GM18505 (cell line): Measurements from ENCODE around the gene ATF6.
A peak's percentile ranks its signal among the peaks of the same experiment; 100 is the strongest.

Source experiments
- ATAC-seq: cut with Tn5 transposase; IDR thresholded peaks from one replicate; pipeline ENCODE4 v1.9.1; 2021; ENCODE audit not compliant: unreplicated experiment
- POLR2A ChIP-seq: IDR thresholded peaks from 4 replicates; pipeline ENCODE4 v1.6.1; 2011; ENCODE audit warnings: borderline replicate concordance; ENCODE audit not compliant: insufficient read depth, insufficient read length; ENCODE audit errors: extremely low read depth

The ATF6 gene, protein sequence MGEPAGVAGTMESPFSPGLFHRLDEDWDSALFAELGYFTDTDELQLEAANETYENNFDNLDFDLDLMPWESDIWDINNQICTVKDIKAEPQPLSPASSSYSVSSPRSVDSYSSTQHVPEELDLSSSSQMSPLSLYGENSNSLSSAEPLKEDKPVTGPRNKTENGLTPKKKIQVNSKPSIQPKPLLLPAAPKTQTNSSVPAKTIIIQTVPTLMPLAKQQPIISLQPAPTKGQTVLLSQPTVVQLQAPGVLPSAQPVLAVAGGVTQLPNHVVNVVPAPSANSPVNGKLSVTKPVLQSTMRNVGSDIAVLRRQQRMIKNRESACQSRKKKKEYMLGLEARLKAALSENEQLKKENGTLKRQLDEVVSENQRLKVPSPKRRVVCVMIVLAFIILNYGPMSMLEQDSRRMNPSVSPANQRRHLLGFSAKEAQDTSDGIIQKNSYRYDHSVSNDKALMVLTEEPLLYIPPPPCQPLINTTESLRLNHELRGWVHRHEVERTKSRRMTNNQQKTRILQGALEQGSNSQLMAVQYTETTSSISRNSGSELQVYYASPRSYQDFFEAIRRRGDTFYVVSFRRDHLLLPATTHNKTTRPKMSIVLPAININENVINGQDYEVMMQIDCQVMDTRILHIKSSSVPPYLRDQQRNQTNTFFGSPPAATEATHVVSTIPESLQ

GRCh38 chr1:161766102-161766981, at the start of gene ATF6:
ATF6 (plus strand) TSS chr1:161766320; CDS start chr1:161766361, 41 bp downstream.
- peak; percentile 73 for TF ChIP-seq POLR2A
- ATAC-seq, result peak; percentile 55

DNA sequence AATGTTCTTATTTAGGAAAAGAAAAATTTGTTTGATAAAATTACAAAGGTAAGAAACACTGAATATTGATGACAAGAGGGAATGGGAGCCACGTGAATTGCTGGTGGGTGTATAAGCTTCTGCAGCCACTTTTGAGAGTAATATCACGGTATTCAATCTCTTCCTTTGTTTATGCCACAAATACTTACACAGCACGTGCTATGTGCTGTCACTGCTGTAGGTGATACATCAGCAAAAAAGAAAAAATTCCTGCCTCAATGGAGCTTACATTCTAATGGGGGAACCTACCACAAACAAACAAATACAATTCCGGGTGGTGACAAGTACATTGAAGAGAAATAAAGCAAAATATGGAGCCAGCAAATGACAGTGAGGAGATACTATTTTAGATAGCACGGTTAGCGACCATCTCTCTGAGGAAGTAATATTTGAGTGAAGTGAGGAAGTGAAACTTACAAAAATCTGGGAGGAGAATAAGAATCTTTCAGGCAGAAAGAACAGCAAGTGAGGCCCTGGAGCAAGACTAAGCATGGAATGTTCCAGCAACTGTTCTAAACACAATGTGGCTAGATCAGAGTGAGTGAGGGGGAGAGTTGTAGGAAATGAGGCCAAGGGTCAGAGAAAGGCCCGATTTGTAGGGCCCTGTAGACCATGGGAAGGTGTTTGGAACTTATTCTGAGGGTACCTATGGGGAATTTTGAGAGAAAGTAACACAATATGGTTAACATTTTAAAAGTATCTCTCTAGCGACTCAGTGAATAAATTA, 47.4 kb upstream of the ATF6 start:
- no peak for TF ChIP-seq POLR2A
- peak; percentile 55 for ATAC-seq

- peak; percentile 29 for ATAC-seq
- no peak for TF ChIP-seq POLR2A
Observed at GRCh38 chr1:161719325-161719611, 46.9 kb upstream of the ATF6 start.

GRCh38 chr1:161720422-161720821, 45.7 kb upstream of the ATF6 start:
- ATAC-seq, result no peak
- TF ChIP-seq POLR2A, result no peak

GRCh38 chr1:161720956-161721737, 45.0 kb upstream of the ATF6 start, which contains the start of gene FCRLB:
FCRLB (plus strand) TSS chr1:161721544; CDS start chr1:161722673, 1,129 bp downstream.
- TF ChIP-seq POLR2A, result no peak
- ATAC-seq, result no peak

- no peak for ATAC-seq
Observed at GRCh38 chr1:161721738-161722343, 44.3 kb upstream of the ATF6 start.

DNA sequence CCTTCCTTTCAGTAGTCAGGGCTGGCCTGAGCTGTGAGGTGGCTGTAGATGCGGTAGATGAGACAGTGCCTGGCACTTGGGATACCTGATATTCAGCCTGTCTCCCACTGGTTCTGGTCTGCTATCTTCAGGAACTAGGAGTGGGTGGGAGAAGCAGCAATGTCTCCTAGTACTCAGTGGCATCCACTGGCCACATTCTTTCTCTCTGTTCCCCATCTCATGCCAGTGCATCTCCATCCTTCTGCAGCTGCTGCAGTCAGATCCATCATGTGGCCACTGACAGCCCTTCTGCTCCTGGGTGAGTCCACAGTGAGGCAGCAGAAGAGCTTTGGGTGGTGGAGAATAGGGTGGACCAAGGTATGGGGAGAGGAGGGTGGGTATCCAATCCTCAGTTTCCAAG, 43.7 kb upstream of the ATF6 start:
- ATAC-seq, result no peak
- no peak for TF ChIP-seq POLR2A

More at GRCh38 chr1:161721738-161722343, 44.3 kb upstream of the ATF6 start:
- TF ChIP-seq POLR2A, result no peak

DNA sequence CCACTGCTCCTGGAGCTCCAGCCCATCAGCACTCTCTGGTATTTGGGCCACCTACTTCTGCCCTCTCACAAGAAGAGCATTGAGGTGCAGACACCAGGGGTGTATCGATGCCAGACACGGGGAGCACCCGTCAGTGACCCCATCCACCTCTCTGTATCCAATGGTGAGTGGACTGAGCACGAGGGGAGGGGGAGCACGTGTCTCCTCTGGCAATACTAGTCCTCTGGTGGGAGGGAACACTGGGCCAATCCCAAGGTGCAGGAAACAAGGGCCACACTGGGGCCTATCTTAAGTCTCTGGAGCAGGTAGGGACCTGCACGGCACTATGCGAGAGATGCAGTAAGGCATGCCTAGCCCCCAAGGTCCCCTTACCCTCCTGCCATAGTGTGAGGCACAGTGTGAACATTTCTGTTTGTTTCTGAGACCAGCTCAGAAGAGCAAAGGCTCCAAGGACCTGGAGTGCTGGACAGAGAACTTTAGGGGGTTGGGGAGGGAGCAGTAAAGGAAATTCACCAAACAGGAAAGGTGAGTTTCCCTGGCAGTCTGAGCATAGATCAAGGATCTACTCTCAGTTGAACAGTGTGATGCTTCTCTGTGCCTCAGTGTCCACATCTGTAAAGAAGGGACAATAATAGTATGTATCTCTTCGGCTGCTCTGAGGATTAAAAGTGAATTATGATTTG, 42.5 kb upstream of the ATF6 start:
- no peak for ATAC-seq
- no peak for TF ChIP-seq POLR2A

DNA sequence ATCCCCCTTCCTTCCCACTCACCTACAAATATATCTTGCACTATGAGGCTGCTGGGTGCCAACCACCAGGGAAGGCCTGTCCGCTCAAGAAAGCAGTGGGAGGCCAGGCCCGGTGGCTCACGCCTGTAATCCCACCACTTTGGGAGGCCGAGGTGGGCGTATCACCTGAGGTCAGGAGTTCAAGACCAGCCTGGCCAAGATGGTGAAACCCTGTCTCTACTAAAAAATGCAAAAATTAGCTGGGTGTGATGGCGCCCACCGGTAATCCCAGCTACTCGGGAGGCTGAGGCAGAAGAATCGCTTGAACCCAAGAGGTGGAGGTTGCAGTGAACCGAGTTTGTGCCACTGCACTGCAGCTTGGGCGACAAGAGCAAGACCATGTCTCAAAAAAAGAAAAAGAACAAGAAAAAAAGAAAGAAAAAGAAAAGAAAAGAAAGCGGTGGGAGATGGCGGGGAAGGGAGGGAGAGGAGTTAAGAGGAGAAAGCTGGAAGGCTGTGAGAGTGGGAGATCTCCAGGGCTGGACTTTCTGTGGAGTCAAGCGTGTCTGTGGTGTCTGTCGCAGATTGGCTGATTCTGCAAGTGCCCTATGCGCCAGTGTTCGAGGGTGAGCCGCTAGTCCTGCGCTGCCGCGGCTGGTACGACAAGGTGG, 40.7 kb upstream of the ATF6 start:
- ATAC-seq, result peak; percentile 1

GRCh38 chr1:161725908-161726472, 40.1 kb upstream of the ATF6 start:
- ATAC-seq, result peak; percentile 20
- TF ChIP-seq POLR2A, result no peak
